ENCODE results near the gene RPL12.

DNA sequence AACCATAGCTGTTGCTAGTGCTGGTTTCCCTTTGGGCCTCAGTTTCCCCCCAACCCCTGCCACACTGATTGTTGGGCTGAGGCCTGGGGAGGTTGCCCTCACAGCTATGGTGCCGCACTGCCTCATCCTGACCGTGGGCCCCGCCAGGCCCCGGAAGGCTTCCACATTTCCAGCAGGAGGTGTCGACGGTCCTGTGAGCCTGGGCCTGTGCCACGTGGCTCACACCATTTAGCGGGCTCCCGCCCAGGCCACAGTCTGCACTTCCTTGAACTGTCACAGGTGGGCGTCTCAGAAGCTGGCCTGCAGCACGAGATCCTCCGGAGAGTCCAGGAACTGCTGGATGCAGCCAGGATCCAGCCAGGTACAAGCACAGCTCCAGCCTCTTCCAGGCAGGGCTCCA, 45.8 kb upstream of the RPL12 start:
- no peak for TF ChIP-seq POLR2A (IDR thresholded peaks at IDR 0.05)
- TF ChIP-seq, protein P1, sequence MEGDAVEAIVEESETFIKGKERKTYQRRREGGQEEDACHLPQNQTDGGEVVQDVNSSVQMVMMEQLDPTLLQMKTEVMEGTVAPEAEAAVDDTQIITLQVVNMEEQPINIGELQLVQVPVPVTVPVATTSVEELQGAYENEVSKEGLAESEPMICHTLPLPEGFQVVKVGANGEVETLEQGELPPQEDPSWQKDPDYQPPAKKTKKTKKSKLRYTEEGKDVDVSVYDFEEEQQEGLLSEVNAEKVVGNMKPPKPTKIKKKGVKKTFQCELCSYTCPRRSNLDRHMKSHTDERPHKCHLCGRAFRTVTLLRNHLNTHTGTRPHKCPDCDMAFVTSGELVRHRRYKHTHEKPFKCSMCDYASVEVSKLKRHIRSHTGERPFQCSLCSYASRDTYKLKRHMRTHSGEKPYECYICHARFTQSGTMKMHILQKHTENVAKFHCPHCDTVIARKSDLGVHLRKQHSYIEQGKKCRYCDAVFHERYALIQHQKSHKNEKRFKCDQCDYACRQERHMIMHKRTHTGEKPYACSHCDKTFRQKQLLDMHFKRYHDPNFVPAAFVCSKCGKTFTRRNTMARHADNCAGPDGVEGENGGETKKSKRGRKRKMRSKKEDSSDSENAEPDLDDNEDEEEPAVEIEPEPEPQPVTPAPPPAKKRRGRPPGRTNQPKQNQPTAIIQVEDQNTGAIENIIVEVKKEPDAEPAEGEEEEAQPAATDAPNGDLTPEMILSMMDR (IDR thresholded peaks at IDR 0.05) = no peak

All from suprapubic skin (tissue), 3 donors.